K562 (cell line): Measurements from ENCODE around the gene MED16. TPM values are rescaled to one million over a fixed set of nuclear protein-coding genes. Genes with fewer than 3 reads are reported as not detected.

Experiments used
- ATAC-seq: fragments of 200-7000 bp; cut with Tn5 transposase; 3 replicates; pipeline ENCODE4 v1.9.1; 2020; ENCODE audit warnings: moderate library complexity
- BruUV-seq: library from RNA; stranded (reverse); fragments of 400-500 nt; replicated peaks from 2 replicates; lab custom pipeline; 2021; lab: Mats Ljungman, UMichigan
- CTCF ChIA-PET: fragments of 300-600 bp; formaldehyde crosslinking; extraction: SDS; loops from one replicate; lab custom pipeline; 2021; ENCODE audit warnings: low intra/inter-chr PET ratio; lab: Yijun Ruan, JAX
- POLR2A ChIA-PET: fragments of 300-600, 350-650 bp; sonication (Branson Sonifier 250); formaldehyde crosslinking; extraction: SDS; loops from one replicate; lab custom pipeline; 2021; ENCODE audit warnings: antibody characterized with exemption, inconsistent platforms; lab: Yijun Ruan, JAX
- DNase-seq, 4 experiments: peaks; one replicate each; pipeline versions ENCODE4 v3.0.0 to v3.0.0-alpha.2; 2011 to 2018; ENCODE audit warnings: low spot score in 3 of 4, mixed read lengths in 3 of 4; ENCODE audit errors: extremely low read depth in 1 of 4
- FAIRE-seq: peaks from 2 replicates; lab custom pipeline; 2011; peaks lifted over from hg19 to GRCh38; lab: Jason Lieb, UNC
- H2AFZ ChIP-seq: 2 replicates; pipeline ENCODE4 v1.6.0; 2011; ENCODE audit warnings: low read depth, low read length, control low read depth, inconsistent platforms
- H3K27ac ChIP-seq: fragments of 200-600 bp; 3 replicates; pipeline ENCODE4 v1.8.0; 2011; ENCODE audit warnings: low read depth, mild to moderate bottlenecking, control low read depth, inconsistent platforms, low read length, moderate library complexity, mixed read lengths; ENCODE audit errors: extremely low read depth
- H3K27me3 ChIP-seq, 2 experiments: fragments of 300-600 bp in 1 of 2; 2 replicates in 1 of 2; 3 replicates in 1 of 2; pipeline versions ENCODE4 v1.6.0 to v1.8.0; 2011; ENCODE audit warnings: inconsistent platforms in 2 of 2, low read length in 2 of 2, mild to moderate bottlenecking in 1 of 2, mixed read lengths in 1 of 2, moderate library complexity in 1 of 2; ENCODE audit not compliant: control insufficient read depth in 2 of 2, insufficient read depth in 2 of 2
- H3K36me3 ChIP-seq: fragments of 300-600 bp; 3 replicates; pipeline ENCODE4 v1.8.0; 2011; ENCODE audit warnings: mild to moderate bottlenecking, low read length, inconsistent platforms; ENCODE audit not compliant: control insufficient read depth, insufficient read depth
- H3K4me1 ChIP-seq, 2 experiments: fragments of 200-600 bp in 1 of 2; replicated peaks in 1 of 2; 2 replicates in 1 of 2; 3 replicates in 1 of 2; pipeline versions ENCODE4 v1.5.1 to v1.8.0; 2011; ENCODE audit warnings: inconsistent platforms in 2 of 2, low read length in 2 of 2, mild to moderate bottlenecking in 1 of 2, mixed read lengths in 1 of 2, moderate library complexity in 1 of 2; ENCODE audit not compliant: control insufficient read depth in 2 of 2, insufficient read depth in 2 of 2
- H3K4me2 ChIP-seq: 2 replicates; pipeline ENCODE4 v1.6.1; 2011; ENCODE audit warnings: low read length, control low read depth, inconsistent platforms, mixed read lengths; ENCODE audit not compliant: insufficient read depth
- H3K4me3 ChIP-seq: fragments of 200-600 bp; sonication (generic), shearing (Covaris generic); 2 replicates; pipeline ENCODE4 v1.5.1; 2016; ENCODE audit warnings: control low read depth, inconsistent platforms
- H3K79me2 ChIP-seq: fragments of 200-600 bp; 3 replicates; pipeline ENCODE4 v1.8.0; 2011; ENCODE audit warnings: low read length, inconsistent platforms; ENCODE audit not compliant: control insufficient read depth, insufficient read depth
- H3K9ac ChIP-seq, 2 experiments: 2 replicates each; pipeline versions ENCODE4 v1.6.0 to v1.6.1; 2011; ENCODE audit warnings: low read depth in 2 of 2, low read length in 2 of 2, control low read depth in 1 of 2, inconsistent platforms in 1 of 2, mild to moderate bottlenecking in 1 of 2, mixed read lengths in 1 of 2; ENCODE audit not compliant: insufficient read depth in 1 of 2
- H3K9me1 ChIP-seq: one replicate; pipeline ENCODE4 v1.6.0; 2011; ENCODE audit warnings: inconsistent platforms, mild to moderate bottlenecking, low read length, moderate library complexity; ENCODE audit not compliant: control insufficient read depth, insufficient read depth
- H3K9me3 ChIP-seq: replicated peaks from 2 replicates; pipeline ENCODE4 v1.5.1; 2011; ENCODE audit warnings: low read depth, low read length, inconsistent platforms; ENCODE audit not compliant: control insufficient read depth, insufficient read depth
- H4K20me1 ChIP-seq: replicated peaks from 2 replicates; pipeline ENCODE4 v1.6.1; 2011; ENCODE audit warnings: low read length, inconsistent platforms, mixed read lengths; ENCODE audit not compliant: control insufficient read depth, insufficient read depth
- CHD2 ChIP-seq: IDR thresholded peaks from 2 replicates; pipeline ENCODE4 v1.6.1; 2011; ENCODE audit warnings: low read depth, low read length
- HBP1 ChIP-seq: fragments of 450-650 bp; formaldehyde crosslinking; IDR thresholded peaks from 2 replicates; pipeline ENCODE4 v1.4.0; 2022; ENCODE audit warnings: missing genetic modification characterization
- POLR2A ChIP-seq: fragments of 450-650 bp; conservative IDR thresholded peaks from 2 replicates; pipeline ENCODE4 v1.6.1; 2016
- POLR2AphosphoS2 ChIP-seq: IDR thresholded peaks from 2 replicates; pipeline ENCODE4 v1.6.1; 2012; ENCODE audit warnings: low read length, improper control_type of control experiment
- POLR2B ChIP-seq: fragments of 450-650 bp; IDR thresholded peaks from 2 replicates; pipeline ENCODE4 v1.6.1; 2018; ENCODE audit warnings: low read depth; ENCODE audit not compliant: partially characterized antibody
- PTBP1 ChIP-seq: fragments of 200-400 bp; formaldehyde crosslinking; IDR thresholded peaks from 2 replicates; pipeline ENCODE4 v1.6.1; 2017; ENCODE audit warnings: low read depth, low read length
- RHOXF2B ChIP-seq: fragments of 250-450 bp; sonication (Bioruptor Pico); conservative IDR thresholded peaks from 2 replicates; pipeline ENCODE4 v1.5.1; 2021
- SFPQ ChIP-seq: fragments of 200-400 bp; formaldehyde crosslinking; IDR thresholded peaks from 2 replicates; pipeline ENCODE4 v1.6.1; 2017; ENCODE audit warnings: mild to moderate bottlenecking, low read depth, low read length, moderate library complexity
- SIN3A ChIP-seq, 2 experiments: fragments of 150-350 bp in 1 of 2; IDR thresholded peaks; 2 replicates each; pipeline ENCODE4 v1.6.1; 2011 to 2016; ENCODE audit warnings: borderline replicate concordance in 2 of 2, low read depth in 2 of 2, low read length in 2 of 2, mild to moderate bottlenecking in 2 of 2, moderate library complexity in 2 of 2; ENCODE audit not compliant: control insufficient read depth in 1 of 2
- SUPT5H ChIP-seq: fragments of 450-650 bp; IDR thresholded peaks from 2 replicates; pipeline ENCODE4 v1.6.1; 2016
- TAF15 ChIP-seq: fragments of 200-400 bp; formaldehyde crosslinking; IDR thresholded peaks from 2 replicates; pipeline ENCODE4 v1.6.1; 2017; ENCODE audit warnings: mild to moderate bottlenecking, low read depth, low read length, moderate library complexity
- ZNF77 ChIP-seq: fragments of 250-450 bp; sonication (Bioruptor Pico); IDR thresholded peaks from 2 replicates; pipeline ENCODE4 v1.5.0; 2020
- WGBS: fragments of 100-300 bp; shearing (Covaris generic); methylation state at CpG from one replicate; pipeline ENCODE4 v1.1.6; 2016; ENCODE audit warnings: low coverage, mixed read lengths; ENCODE audit not compliant: insufficient coverage; ENCODE audit errors: missing lambda C conversion rate; 5-methylcytosine and 5-hydroxymethylcytosine counted together
- in situ Hi-C: fragments of 300-500 bp; cut with MboI; formaldehyde crosslinking; loops from 4 replicates; pipeline ENCODE4 v1.15.0; 2018; ENCODE audit warnings: inconsistent platforms, mixed read lengths
- intact Hi-C: fragments of 100-400 bp; cut with micrococcal nuclease; formaldehyde crosslinking; loops from 2 replicates; pipeline ENCODE4 v1.14.2; 2022
- polyA plus RNA-seq, 8 experiments: library from polyadenylated mRNA; depleted of rRNA in 4 of 8; stranded (reverse) in 5 of 8; unstranded in 3 of 8; fragments of >200 nt; fragmentation: Nextera tagmentation in 2 of 8; fragmentation: Illumina TruSeq in 1 of 8; extraction: Ambion mirVana in 2 of 8; extraction: Trizol in 1 of 8; gene quantifications; 2 replicates each; pipeline versions ENCODE4 v1.2.1 to v1.2.3, GENCODE V29; 2011 to 2014; ENCODE audit warnings: inconsistent platforms in 1 of 8, missing spikeins in 1 of 8
- total RNA-seq, 7 experiments: library from RNA; depleted of rRNA in 6 of 7; stranded (reverse); fragments of >200 nt in 6 of 7; fragmentation: Illumina TruSeq in 2 of 7; extraction: Trizol in 2 of 7; gene quantifications; 2 replicates each; pipeline versions ENCODE4 v1.2.1 to v1.2.3, GENCODE V29; 2011 to 2021; ENCODE audit warnings: low replicate concordance in 1 of 7
- TF ChIP-seq, protein P1 (sequence below): fragments of 250-450 bp; sonication (Bioruptor Pico); IDR thresholded peaks from 2 replicates; pipeline ENCODE4 v1.5.1; 2021; ENCODE audit warnings: mild to moderate bottlenecking
- TF ChIP-seq, protein P2 (sequence below), 3 experiments: fragments of 200-800 bp in 1 of 3; sonication (Bioruptor generic) in 1 of 3; sonication (generic) in 1 of 3; formaldehyde crosslinking in 1 of 3; IDR thresholded peaks; 2 replicates each; pipeline versions ENCODE4 v1.6.1 to v1.8.0; 2016 to 2022; ENCODE audit warnings: mild to moderate bottlenecking in 2 of 3, missing compliant biosample characterization in 2 of 3, missing genetic modification characterization in 2 of 3, missing genetic modification reagents in 1 of 3

The MED16 gene
- total and polyA plus RNA-seq, 9 of the 15 experiments (the other 6 are each of a cell fraction or from before 2014, with no cell fraction given) = 0.89 to 59.9 (median 8.6) TPM

- peaks cover 8% of the 10 kb centered on the region; the same call in 2 of the 3 replicates for H3K79me2 ChIP-seq
- no peaks in the 10 kb centered on the region; the same call in 1 of the 2 replicates for H4K20me1 ChIP-seq
- intact Hi-C loops = no loop called here
- in situ Hi-C loops = no loop called here
- ChIA-PET POLR2A (no interaction called here), CTCF (no interaction called here)
- H3K27me3 ChIP-seq = no peaks in the 10 kb centered on the region
- DNase-seq = no peak
- TF ChIP-seq, protein P1, sequence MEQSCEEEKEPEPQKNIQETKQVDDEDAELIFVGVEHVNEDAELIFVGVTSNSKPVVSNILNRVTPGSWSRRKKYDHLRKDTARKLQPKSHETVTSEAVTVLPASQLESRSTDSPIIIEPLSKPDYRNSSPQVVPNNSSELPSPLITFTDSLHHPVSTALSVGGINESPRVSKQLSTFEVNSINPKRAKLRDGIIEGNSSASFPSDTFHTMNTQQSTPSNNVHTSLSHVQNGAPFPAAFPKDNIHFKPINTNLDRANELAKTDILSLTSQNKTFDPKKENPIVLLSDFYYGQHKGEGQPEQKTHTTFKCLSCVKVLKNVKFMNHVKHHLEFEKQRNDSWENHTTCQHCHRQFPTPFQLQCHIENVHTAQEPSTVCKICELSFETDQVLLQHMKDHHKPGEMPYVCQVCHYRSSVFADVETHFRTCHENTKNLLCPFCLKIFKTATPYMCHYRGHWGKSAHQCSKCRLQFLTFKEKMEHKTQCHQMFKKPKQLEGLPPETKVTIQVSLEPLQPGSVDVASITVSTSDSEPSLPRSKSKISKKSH (CRISPR knock-in tag) = no peak
- TF ChIP-seq TAF15 = no peak
- TF ChIP-seq HBP1 (CRISPR knock-in tag) = 0 out of 2 replicates have a peak, but pooled peaks have one; percentile 13
- no peak for TF ChIP-seq ZNF77 (CRISPR knock-in tag)
- TF ChIP-seq POLR2B = peak; percentile 47
- TF ChIP-seq SFPQ = no peak
- peak; percentile 82 for TF ChIP-seq SUPT5H
- peak; percentile 37; the same call in 1 of the 2 replicates for TF ChIP-seq CHD2
- TF ChIP-seq, protein P2, sequence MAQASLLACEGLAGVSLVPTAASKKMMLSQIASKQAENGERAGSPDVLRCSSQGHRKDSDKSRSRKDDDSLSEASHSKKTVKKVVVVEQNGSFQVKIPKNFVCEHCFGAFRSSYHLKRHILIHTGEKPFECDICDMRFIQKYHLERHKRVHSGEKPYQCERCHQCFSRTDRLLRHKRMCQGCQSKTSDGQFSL (CRISPR knock-in tag; IDR thresholded peaks at IDR 0.05) = 0 out of 2 replicates have a peak, but pooled peaks have one; percentile 8
- TF ChIP-seq, protein P2 (tag; IDR thresholded peaks at IDR 0.05) = no peak
- no peak for TF ChIP-seq RHOXF2B (CRISPR knock-in tag)
- TF ChIP-seq PTBP1 = peak; percentile 50
- TF ChIP-seq POLR2AphosphoS2 = peak; percentile 64; the same call in 1 of the 2 replicates
- peak in 1 of 2 experiments; percentile 32; a peak in 1 of 4 replicates for TF ChIP-seq SIN3A (IDR thresholded peaks at IDR 0.05; ENCODE audit: borderline replicate concordance in 2 of 2, control insufficient read depth in 1 of 2, low read depth in 2 of 2, low read length in 2 of 2)
- TF ChIP-seq POLR2A = peak; percentile 87
- 79% methylated on average over 11 of the region's 16 CpGs for WGBS
- H3K36me3 ChIP-seq = peaks cover 66% of the 10 kb centered on the region; the same call in 2 of the 3 replicates
- no TSS peak for BruUV-seq
- H3K4me3 ChIP-seq = no peak overlapping the region
- FAIRE-seq = no peak
- ATAC-seq = no peak
- no peak overlapping the region for H3K9ac ChIP-seq
- no peaks in the 10 kb centered on the region for H3K9me3 ChIP-seq
- no peak overlapping the region for H3K4me2 ChIP-seq
- peaks cover 20 to 80% of the 10 kb centered on the region in 2 experiments for H3K4me1 ChIP-seq
- H2AFZ ChIP-seq = no peak overlapping the region
- no peaks in the 10 kb centered on the region for H3K9me1 ChIP-seq
- H3K27ac ChIP-seq = no peak overlapping the region
Observed at GRCh38 chr19:867301-867793, 25.6 kb downstream of the MED16 start.
